ENCODE measurements around the gene BRCA1. TPM values are rescaled to one million over a fixed set of nuclear protein-coding genes. Genes with fewer than 3 reads are reported as not detected.

Gene BRCA1
- total RNA-seq, 1 donor from 2014 or later: 7.8 TPM

GRCh38 chr17:43025766-43026537, 99.2 kb downstream of the BRCA1 start:
- DNase-seq (ENCODE audit: low spot score) (no peak), ATAC-seq (no peak)

- no peak for ATAC-seq
- DNase-seq (ENCODE audit: low spot score): no peak
Measured at GRCh38 chr17:43025290-43025657, 99.9 kb downstream of the BRCA1 start.

DNA sequence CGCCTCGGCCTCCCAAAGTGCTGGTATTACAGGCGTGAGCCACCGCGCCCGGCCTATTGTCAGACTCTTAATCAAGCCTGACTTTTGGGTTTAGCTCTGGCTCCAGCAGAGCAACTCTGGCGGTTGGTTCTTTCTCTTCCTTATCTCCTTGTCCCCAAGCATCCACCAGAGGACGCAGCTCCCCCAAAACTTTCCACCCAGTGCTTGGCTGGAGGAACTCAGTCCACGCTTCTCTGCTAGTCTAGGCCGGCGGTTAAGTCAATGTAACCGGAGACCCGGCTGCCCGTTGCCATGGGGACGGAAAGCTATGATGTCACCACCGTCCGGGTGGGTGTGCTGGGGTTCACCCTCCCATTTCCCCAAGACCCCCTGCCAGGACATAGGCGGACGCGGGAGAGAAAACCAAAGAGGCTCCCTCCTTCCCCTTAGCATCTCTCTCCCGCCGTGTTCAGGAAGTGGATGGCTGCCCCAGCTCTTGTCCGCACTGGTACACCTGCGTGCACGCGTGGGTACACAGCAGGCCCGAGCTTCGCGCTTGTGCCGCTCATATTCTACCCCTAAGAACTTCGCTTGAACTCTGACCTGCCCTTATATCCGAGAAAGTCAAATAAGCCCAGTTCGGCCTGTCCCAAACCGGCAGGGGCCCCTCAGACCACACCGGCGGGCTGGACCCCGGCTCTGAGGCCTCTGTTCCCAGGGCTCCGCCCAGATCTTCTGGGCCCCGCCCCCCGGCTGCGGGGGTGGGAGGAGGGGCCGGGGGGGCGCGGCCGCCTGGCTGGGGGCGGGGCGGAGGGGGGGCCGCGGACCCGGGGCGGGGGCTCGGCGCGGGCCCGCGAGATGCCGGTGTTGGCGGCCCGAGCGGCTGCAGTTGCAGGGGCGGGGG, 100.5 kb downstream of the BRCA1 start, which contains the start of gene RND2:
TSS of gene RND2 (plus strand) at position 825 of the 883 bp plus-strand sequence. CDS start 117 bp downstream, outside the sequence.
- DNase-seq (ENCODE audit: low spot score): peak; percentile 90
- peak; percentile 81 for ATAC-seq

DNA sequence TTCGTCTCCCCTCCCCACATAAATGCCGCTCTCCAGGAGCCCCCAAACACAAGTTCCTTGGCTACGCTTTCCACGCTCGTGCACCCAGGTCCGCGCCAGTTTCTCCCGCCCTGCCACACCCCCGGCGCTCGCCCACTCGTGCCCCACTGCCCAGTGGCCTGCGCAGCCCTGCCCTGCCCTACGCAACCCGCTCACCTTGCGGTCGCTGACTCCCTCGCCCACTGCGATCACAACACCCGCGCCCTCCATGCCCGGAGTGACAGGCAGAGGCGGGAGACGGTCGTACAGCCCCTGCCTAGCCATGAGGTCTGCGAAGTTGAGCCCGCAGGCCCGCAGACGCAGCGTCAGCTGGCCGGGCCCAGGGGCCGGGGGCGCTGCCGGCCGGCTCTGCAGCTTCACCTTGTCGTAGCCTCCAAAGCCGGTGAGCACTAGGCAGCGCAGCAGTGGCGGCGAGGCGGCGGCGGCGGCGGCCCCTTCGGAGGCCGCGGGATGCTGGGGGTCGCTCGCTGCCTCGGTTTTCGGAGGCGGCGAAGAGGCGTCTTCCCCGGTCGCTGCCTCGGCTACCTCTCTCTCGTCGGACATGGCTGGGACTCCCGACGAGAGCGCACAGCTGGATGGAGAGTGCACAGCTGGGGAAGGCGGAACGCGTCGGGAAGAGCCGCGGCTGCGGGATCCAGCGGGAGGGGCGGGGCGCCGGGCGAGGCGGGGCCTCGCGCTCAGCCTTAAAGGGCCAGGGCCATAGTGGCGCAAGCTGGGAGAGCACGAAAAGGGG, 103.2 kb downstream of the BRCA1 start, which contains the start of gene VAT1:
TSS of gene VAT1 (minus strand) at position 645 of the 772 bp plus-strand sequence. CDS start at position 582, 63 bp downstream.
- ATAC-seq (peak; percentile 80), DNase-seq (ENCODE audit: low spot score) (peak; percentile 81)

GRCh38 chr17:43020789-43021740, 104.1 kb downstream of the BRCA1 start:
- DNase-seq (ENCODE audit: low spot score) (peak; percentile 62), ATAC-seq (peak; percentile 1)

GRCh38 chr17:43020030-43020621, 105.0 kb downstream of the BRCA1 start:
- ATAC-seq (no peak), DNase-seq (ENCODE audit: low spot score) (no peak)

- DNase-seq (ENCODE audit: low spot score): no peak
- no peak for ATAC-seq
Measured at GRCh38 chr17:43019418-43019817, 105.7 kb downstream of the BRCA1 start.

DNA sequence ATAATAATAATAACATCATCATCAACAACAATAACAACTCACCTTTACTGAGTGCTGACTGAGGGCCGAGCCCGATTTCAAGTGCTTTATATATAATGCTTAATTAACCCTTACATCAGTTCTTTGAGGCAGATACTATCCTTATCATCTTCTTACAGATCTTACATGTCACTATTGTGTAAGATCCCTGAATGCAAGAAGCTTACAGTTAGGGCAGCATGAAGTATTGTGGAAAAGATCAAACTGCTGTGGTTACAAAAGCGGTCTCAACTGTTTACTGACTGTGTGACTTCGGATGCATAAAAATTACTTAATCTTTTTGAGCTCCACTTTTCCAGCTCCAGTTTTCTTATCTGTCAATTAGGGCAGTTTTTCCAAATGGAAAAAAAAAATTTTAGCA, 106.2 kb downstream of the BRCA1 start:
- no peak for ATAC-seq
- no peak for DNase-seq (ENCODE audit: low spot score)

DNA sequence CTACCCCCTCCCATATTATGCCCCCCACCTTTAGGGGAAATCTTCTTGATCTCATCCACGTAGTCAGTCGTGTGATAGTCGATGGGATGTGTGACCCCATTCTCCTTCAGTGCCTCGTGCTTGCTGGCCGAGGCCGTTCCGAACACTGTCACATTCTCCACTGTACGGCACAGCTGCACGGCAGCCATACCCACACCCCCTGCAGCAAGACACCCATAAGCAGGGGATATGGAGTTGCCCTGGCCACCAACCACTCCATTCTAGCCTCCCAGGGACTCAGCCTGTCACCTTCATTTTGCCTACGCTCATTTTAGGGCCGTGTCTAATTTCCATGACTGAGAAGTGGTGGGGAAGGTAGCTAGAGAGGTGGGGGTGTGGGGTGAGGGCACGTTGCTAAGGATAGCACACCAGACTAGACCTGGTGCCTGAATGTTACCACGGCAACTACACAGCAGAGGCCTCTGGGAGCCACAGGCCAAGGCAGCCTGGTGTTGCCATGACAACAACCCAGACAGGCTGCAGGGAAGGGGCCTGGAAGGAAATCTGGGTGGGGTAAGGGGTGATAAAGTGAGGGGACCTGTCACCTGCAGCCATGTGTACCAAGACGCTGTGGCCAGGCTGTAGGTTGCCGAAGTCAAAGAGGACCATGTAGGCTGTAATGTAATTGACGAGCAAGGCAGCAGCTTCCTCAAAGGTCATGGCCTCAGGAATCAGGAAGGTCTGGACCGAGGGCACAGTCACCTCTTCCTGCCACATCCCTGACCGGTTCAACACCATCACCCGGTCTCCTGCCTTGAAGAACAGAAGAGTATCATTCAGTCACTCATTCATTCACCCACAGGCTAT, 106.9 kb downstream of the BRCA1 start:
- ATAC-seq: no peak
- no peak for DNase-seq (ENCODE audit: low spot score)

GRCh38 chr17:43016216-43016615, 108.9 kb downstream of the BRCA1 start:
- no peak for DNase-seq (ENCODE audit: low spot score)
- no peak for ATAC-seq

GRCh38 chr17:43015579-43015978, 109.6 kb downstream of the BRCA1 start:
- ATAC-seq (peak; percentile 54), DNase-seq (ENCODE audit: low spot score) (no peak)

- ATAC-seq (no peak), DNase-seq (ENCODE audit: low spot score) (no peak)
Measured at GRCh38 chr17:43014649-43015542, 110.3 kb downstream of the BRCA1 start.

GRCh38 chr17:43014020-43014648, 111.0 kb downstream of the BRCA1 start:
- DNase-seq (ENCODE audit: low spot score) (no peak), ATAC-seq (no peak)

DNA sequence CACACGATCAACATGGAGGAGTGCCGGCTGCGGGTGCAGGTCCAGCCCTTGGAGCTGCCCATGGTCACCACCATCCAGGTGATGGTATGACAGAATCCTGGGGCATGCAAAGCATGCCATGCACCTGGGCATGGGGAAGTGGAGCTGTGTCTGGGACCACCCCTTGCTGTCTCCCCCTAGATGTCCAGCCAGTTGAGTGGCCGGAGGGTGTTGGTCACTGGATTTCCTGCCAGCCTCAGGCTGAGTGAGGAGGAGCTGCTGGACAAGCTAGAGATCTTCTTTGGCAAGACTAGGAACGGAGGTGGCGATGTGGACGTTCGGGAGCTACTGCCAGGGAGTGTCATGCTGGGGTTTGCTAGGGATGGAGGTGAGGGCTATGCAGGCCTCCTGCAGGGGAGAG, 111.9 kb downstream of the BRCA1 start:
- DNase-seq (ENCODE audit: low spot score) (no peak), ATAC-seq (no peak)

DNA sequence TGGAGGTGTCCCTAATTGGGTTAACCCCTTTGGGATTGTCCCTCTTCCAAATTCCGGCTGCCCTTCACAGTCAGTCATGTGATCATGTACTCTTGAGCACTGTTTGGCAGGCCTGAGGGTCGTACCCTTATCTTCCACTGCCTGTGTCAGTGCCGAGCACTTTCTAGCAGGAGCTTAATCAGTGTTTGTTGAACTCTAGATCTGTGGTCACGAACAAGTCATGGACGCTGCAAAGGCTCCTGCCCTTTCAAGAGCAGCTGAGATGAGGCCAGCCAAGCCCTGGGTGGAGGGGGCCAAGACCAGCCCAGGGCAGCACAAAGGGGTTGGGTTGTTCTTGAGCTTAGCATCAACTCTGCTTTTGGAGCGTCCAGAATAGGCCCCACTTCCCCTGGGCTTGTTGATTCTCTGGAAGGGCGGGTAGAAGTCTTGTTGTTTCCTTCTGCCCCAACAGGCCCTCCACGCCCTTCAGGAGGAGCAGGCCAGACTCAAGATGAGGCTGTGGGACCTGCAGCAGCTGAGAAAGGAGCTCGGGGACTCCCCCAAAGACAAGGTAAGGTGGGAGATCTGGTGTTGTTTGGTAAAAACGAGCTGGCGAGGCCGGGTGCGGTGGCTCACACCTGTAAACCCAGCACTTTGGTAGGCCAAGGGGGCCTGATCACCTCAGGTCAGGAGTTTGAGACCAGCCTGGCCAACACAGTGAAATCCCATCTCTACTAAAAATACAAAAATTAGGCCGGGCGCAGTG, 113.3 kb downstream of the BRCA1 start:
- DNase-seq (ENCODE audit: low spot score): no peak
- ATAC-seq: no peak

- no peak for DNase-seq (ENCODE audit: low spot score)
- peak; percentile 32 for ATAC-seq
Measured at GRCh38 chr17:43010667-43011308, 114.4 kb downstream of the BRCA1 start.

All from left lobe of liver (tissue), 2 donors.